HFFc6 (cell line): Measurements from ENCODE around the gene DDIAS. TPM values are rescaled to one million over a fixed set of nuclear protein-coding genes. Genes with fewer than 3 reads are reported as not detected.

Experiments used
- DNase-seq: peaks from one replicate; pipeline ENCODE4 v3.0.0-alpha.2; 2018
- H3K27ac Mint-ChIP-seq: 2 replicates; pipeline ENCODE4 v1.8.0; 2020; ENCODE audit warnings: mild to moderate bottlenecking, mixed read lengths
- H3K27me3 Mint-ChIP-seq: 2 replicates; pipeline ENCODE4 v1.8.0; 2021; ENCODE audit warnings: mild to moderate bottlenecking, moderate library complexity, mixed read lengths; ENCODE audit not compliant: insufficient read depth
- H3K36me3 Mint-ChIP-seq: 2 replicates; pipeline ENCODE4 v1.8.0; 2021; ENCODE audit warnings: low read depth, mixed read lengths
- H3K4me1 Mint-ChIP-seq: 2 replicates; pipeline ENCODE4 v1.8.0; 2020; ENCODE audit warnings: low read depth, mixed read lengths
- H3K4me3 Mint-ChIP-seq: 2 replicates; pipeline ENCODE4 v1.8.0; 2020; ENCODE audit warnings: mild to moderate bottlenecking, moderate library complexity, mixed read lengths
- H3K9me3 Mint-ChIP-seq: 2 replicates; pipeline ENCODE4 v1.8.0; 2020; ENCODE audit warnings: mild to moderate bottlenecking, mixed read lengths
- CTCF ChIP-seq: fragments of 200-600 bp; sonication (generic); IDR thresholded peaks from 2 replicates; pipeline ENCODE4 v1.5.0; 2021; ENCODE audit warnings: antibody characterized with exemption, mild to moderate bottlenecking
- total RNA-seq, 6 experiments: library from RNA; stranded (reverse); fragmentation: NEBNext Ultra II Directional; extraction: Animal tissue kit (Norgen Biotek cat#: 25700); gene quantifications; 2 replicates in 1 of 6; 3 replicates in 5 of 6; pipeline ENCODE4 v1.2.3, GENCODE V29; 2021

The DDIAS gene
- total RNA-seq, 6 experiments from 2014 or later, result 4.7 to 9.7 (median 8.4) TPM

GRCh38 chr11:82899186-82899820 is 2.2 kb upstream of the DDIAS start:
- TF ChIP-seq CTCF, result no peak
- peaks cover 38% of the 10 kb centered on the region for H3K4me1 Mint-ChIP-seq
- no peaks in the 10 kb centered on the region for H3K27me3 Mint-ChIP-seq
- no peaks in the 10 kb centered on the region for H3K36me3 Mint-ChIP-seq
- peak overlapping the region; percentile 93 for H3K4me3 Mint-ChIP-seq
- no peak for DNase-seq
- peak overlapping the region; percentile 99 for H3K27ac Mint-ChIP-seq
- H3K9me3 Mint-ChIP-seq, result no peaks in the 10 kb centered on the region

GRCh38 chr11:82899957-82900276 is 1.6 kb upstream of the DDIAS start:
- DNase-seq, result no peak
- H3K4me1 Mint-ChIP-seq, result peaks cover 38% of the 10 kb centered on the region
- H3K4me3 Mint-ChIP-seq, result peak overlapping the region; percentile 93
- H3K27ac Mint-ChIP-seq, result peak overlapping the region; percentile 99
- H3K27me3 Mint-ChIP-seq, result no peaks in the 10 kb centered on the region
- TF ChIP-seq CTCF, result no peak
- H3K9me3 Mint-ChIP-seq, result no peaks in the 10 kb centered on the region
- H3K36me3 Mint-ChIP-seq, result no peaks in the 10 kb centered on the region

GRCh38 chr11:82900277-82901164 is 1.0 kb upstream of the DDIAS start, which contains the start of gene PRCP:
Gene PRCP (minus strand): TSS chr11:82900430. CDS start chr11:82900402, 28 bp downstream.
- H3K4me3 Mint-ChIP-seq, result peak within 1 kb of the TSS; percentile 93

GRCh38 chr11:82901922-82902485 is 468 bp downstream of the DDIAS start:
- Mint-ChIP-seq H3K27ac (peak overlapping the region; percentile 45), H3K4me3 (peak overlapping the region; percentile 93)
- no peak for DNase-seq

More at GRCh38 chr11:82900277-82901164, 1.0 kb upstream of the DDIAS start, which contains the start of gene PRCP:
- no peak for TF ChIP-seq CTCF
- H3K9me3 Mint-ChIP-seq, result no peaks in the 10 kb centered on the region
- no peaks in the 10 kb centered on the region for H3K36me3 Mint-ChIP-seq
- DNase-seq, result peak; percentile 93
- H3K27me3 Mint-ChIP-seq, result no peaks in the 10 kb centered on the region
- peak within 1 kb of the TSS; percentile 99 for H3K27ac Mint-ChIP-seq
- H3K4me1 Mint-ChIP-seq, result peaks cover 38% of the 10 kb centered on the region

More at GRCh38 chr11:82901922-82902485, 468 bp downstream of the DDIAS start:
- Mint-ChIP-seq H3K4me1 (peaks cover 46% of the 10 kb centered on the region), H3K36me3 (no peaks in the 10 kb centered on the region), H3K9me3 (no peaks in the 10 kb centered on the region), H3K27me3 (no peaks in the 10 kb centered on the region)
- no peak for TF ChIP-seq CTCF
